ENCODE results near the gene CSF2RB.

Gene CSF2RB

DNA sequence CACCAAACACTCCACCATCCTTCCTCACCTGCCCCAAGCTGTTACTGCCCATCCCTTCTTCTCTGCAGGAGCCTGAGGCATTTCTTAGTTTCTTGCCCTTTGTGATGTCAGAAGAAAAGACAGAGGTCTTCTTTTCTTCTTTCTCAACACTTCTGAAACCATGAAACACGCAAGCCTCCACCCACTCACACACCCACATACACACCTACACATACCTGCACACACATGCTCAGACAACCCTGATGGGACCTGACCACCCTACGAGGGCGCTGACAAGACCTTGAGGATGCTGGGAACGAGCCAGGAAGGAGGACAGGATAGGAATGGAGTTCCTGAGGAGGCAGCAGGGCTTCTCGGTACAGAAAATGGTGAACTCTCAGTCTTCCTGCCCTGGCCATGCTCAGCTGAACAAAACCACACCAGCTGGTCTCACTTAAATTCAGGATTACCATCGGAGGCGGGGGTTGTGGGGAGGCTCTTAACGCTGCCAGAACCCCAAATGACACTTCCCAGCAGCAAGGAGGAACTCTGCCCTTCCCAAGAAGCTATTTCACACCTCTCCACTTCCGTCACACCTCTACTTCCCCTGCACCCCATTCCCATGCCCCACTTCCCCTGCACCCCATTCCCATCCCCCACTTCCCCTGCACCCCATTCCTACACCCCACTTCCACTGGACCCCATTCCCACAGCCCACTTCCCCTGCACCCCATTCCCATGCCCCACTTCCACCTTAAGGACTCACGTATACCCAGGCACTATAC is 41.0 kb downstream of the CSF2RB start:
- Histone ChIP-seq H3K27me3 (ENCODE audit: control insufficient read depth, insufficient read depth, low read length) (no peaks in the 10 kb centered on the region), H3K36me3 (ENCODE audit: control insufficient read depth, insufficient read depth, low read length) (no peaks in the 10 kb centered on the region), H3K27ac (ENCODE audit: low read depth, low read length) (no peak overlapping the region), H3K9me3 (ENCODE audit: control insufficient read depth, insufficient read depth, low read depth, low read length) (peaks cover 21% of the 10 kb centered on the region), H3K9ac (ENCODE audit: low read length) (no peak overlapping the region), H3K4me3 (ENCODE audit: low read depth, low read length) (no peak overlapping the region), H3K4me1 (ENCODE audit: control insufficient read depth, insufficient read depth, low read length) (no peaks in the 10 kb centered on the region)

GRCh38 chr22:36955691-36956090 is 42.3 kb downstream of the CSF2RB start:
- Histone ChIP-seq H3K36me3 (ENCODE audit: control insufficient read depth, insufficient read depth, low read length) (no peaks in the 10 kb centered on the region), H3K9ac (ENCODE audit: low read length) (no peak overlapping the region), H3K27me3 (ENCODE audit: control insufficient read depth, insufficient read depth, low read length) (peaks cover 4% of the 10 kb centered on the region; the same call in 1 of the 2 replicates), H3K9me3 (ENCODE audit: control insufficient read depth, insufficient read depth, low read depth, low read length) (peaks cover 21% of the 10 kb centered on the region), H3K27ac (ENCODE audit: low read depth, low read length) (no peak overlapping the region), H3K4me3 (ENCODE audit: low read depth, low read length) (no peak overlapping the region), H3K4me1 (ENCODE audit: control insufficient read depth, insufficient read depth, low read length) (no peaks in the 10 kb centered on the region)

GRCh38 chr22:36958366-36958765 is 44.9 kb downstream of the CSF2RB start:
- no peak overlapping the region for H3K27ac ChIP-seq (ENCODE audit: low read depth, low read length)
- H3K4me3 ChIP-seq (ENCODE audit: low read depth, low read length) = no peak overlapping the region
- no peak overlapping the region for H3K9ac ChIP-seq (ENCODE audit: low read length)
- H3K9me3 ChIP-seq (ENCODE audit: control insufficient read depth, insufficient read depth, low read depth, low read length) = peaks cover 21% of the 10 kb centered on the region
- H3K27me3 ChIP-seq (ENCODE audit: control insufficient read depth, insufficient read depth, low read length) = peaks cover 4% of the 10 kb centered on the region; the same call in 1 of the 2 replicates
- no peaks in the 10 kb centered on the region for H3K36me3 ChIP-seq (ENCODE audit: control insufficient read depth, insufficient read depth, low read length)
- peaks cover 15% of the 10 kb centered on the region for H3K4me1 ChIP-seq (ENCODE audit: control insufficient read depth, insufficient read depth, low read length)

DNA sequence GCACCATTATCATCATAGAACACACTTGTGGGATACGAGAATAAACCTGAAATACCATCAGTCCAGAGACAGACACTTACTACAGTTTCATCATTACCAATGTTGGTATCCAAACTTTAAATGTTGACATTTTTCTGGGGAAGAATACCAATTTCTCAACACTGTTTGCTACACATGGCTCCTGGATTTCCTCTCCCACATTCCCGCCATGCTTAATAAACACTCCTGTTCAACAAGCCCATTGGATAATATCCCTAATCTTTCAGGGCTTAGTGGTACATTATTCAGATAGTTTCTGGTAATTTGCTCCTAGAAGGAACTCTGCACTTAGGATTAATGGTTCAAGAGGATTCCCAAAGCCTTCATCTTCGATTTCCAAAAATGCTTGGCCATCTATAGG is 48.2 kb downstream of the CSF2RB start:
- Histone ChIP-seq H3K27ac (ENCODE audit: low read depth, low read length) (no peak overlapping the region), H3K4me1 (ENCODE audit: control insufficient read depth, insufficient read depth, low read length) (peaks cover 15% of the 10 kb centered on the region), H3K4me3 (ENCODE audit: low read depth, low read length) (no peak overlapping the region), H3K36me3 (ENCODE audit: control insufficient read depth, insufficient read depth, low read length) (no peaks in the 10 kb centered on the region), H3K27me3 (ENCODE audit: control insufficient read depth, insufficient read depth, low read length) (peaks cover 4% of the 10 kb centered on the region; the same call in 1 of the 2 replicates), H3K9me3 (ENCODE audit: control insufficient read depth, insufficient read depth, low read depth, low read length) (peaks cover 22% of the 10 kb centered on the region; the same call in 1 of the 2 replicates), H3K9ac (ENCODE audit: low read length) (no peak overlapping the region)

DNA sequence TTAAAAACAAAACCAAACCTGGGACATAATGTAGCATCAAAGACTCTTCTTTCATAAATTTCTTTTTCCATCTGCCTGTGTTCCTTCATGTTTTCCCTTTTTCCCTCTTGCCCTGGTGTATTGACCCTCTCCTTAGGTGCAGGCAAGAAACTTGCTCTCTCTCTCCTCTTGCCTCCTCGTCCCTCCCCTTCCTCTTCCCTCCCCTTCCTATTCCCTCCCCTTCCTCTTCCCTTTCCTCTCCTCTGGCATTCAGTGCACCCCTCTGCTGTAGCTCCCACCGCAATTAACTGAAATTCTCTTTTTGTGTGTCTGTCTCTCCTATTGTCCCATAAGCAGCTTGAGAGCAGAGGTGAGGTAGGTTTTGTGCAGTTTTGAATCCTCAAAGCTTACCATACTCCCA is 49.9 kb downstream of the CSF2RB start:
- Histone ChIP-seq H3K27me3 (ENCODE audit: control insufficient read depth, insufficient read depth, low read length) (peaks cover 4% of the 10 kb centered on the region; the same call in 1 of the 2 replicates), H3K4me3 (ENCODE audit: low read depth, low read length) (no peak overlapping the region), H3K9ac (ENCODE audit: low read length) (no peak overlapping the region), H3K9me3 (ENCODE audit: control insufficient read depth, insufficient read depth, low read depth, low read length) (peaks cover 14% of the 10 kb centered on the region; the same call in 1 of the 2 replicates), H3K27ac (ENCODE audit: low read depth, low read length) (no peak overlapping the region), H3K36me3 (ENCODE audit: control insufficient read depth, insufficient read depth, low read length) (no peaks in the 10 kb centered on the region), H3K4me1 (ENCODE audit: control insufficient read depth, insufficient read depth, low read length) (peaks cover 15% of the 10 kb centered on the region)

DNA sequence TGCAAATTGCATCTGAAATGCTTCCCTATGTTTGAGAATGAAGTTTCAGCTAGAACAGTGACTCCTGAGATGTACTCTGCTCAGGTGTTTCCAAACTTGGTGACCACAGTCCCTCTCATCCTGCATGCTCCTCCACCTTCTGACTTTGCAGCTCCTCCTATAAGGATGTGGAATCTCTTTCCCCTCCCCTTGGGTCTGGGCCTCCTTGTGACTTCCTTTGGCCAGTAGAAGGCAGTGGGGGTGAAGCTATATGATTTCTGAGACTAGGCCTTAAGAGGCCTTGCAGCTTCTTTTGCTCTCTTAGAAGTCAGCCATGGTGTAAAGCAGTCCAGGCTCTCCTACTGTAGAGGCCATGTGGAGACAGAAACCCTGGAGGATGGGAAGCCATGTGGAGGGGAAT is 50.7 kb downstream of the CSF2RB start:
- H3K9ac ChIP-seq (ENCODE audit: low read length) = no peak overlapping the region
- peaks cover 15% of the 10 kb centered on the region for H3K4me1 ChIP-seq (ENCODE audit: control insufficient read depth, insufficient read depth, low read length)
- no peaks in the 10 kb centered on the region for H3K36me3 ChIP-seq (ENCODE audit: control insufficient read depth, insufficient read depth, low read length)
- H3K27ac ChIP-seq (ENCODE audit: low read depth, low read length) = no peak overlapping the region
- no peak overlapping the region for H3K4me3 ChIP-seq (ENCODE audit: low read depth, low read length)
- peaks cover 7% of the 10 kb centered on the region; the same call in 1 of the 2 replicates for H3K9me3 ChIP-seq (ENCODE audit: control insufficient read depth, insufficient read depth, low read depth, low read length)
- H3K27me3 ChIP-seq (ENCODE audit: control insufficient read depth, insufficient read depth, low read length) = peaks cover 4% of the 10 kb centered on the region; the same call in 1 of the 2 replicates

DNA sequence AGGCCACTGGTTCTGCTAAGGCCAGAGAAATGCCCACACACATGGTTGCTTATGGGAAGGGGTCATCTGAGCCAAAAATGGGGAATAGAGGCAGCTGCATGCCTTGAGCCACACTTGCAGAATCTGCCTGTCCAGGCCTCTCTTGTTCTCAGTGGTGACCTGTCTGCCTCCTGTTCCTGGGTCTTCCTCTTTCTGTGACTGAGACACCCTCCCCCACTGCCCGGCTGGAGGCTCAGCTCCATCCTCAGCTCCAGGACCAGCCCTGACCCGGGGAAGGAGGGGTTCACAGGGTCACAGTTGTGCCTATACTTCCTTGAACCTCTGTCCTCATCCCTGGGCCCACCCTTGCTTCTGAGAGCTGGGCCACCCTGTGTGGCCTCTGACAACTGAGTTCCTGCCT is 52.3 kb downstream of the CSF2RB start:
- H3K4me3 ChIP-seq (ENCODE audit: low read depth, low read length) = no peak overlapping the region
- H3K9me3 ChIP-seq (ENCODE audit: control insufficient read depth, insufficient read depth, low read depth, low read length) = peaks cover 4% of the 10 kb centered on the region; the same call in 1 of the 2 replicates
- no peak overlapping the region for H3K27ac ChIP-seq (ENCODE audit: low read depth, low read length)
- H3K4me1 ChIP-seq (ENCODE audit: control insufficient read depth, insufficient read depth, low read length) = peaks cover 15% of the 10 kb centered on the region
- no peaks in the 10 kb centered on the region for H3K27me3 ChIP-seq (ENCODE audit: control insufficient read depth, insufficient read depth, low read length)
- H3K9ac ChIP-seq (ENCODE audit: low read length) = no peak overlapping the region
- no peaks in the 10 kb centered on the region for H3K36me3 ChIP-seq (ENCODE audit: control insufficient read depth, insufficient read depth, low read length)

DNA sequence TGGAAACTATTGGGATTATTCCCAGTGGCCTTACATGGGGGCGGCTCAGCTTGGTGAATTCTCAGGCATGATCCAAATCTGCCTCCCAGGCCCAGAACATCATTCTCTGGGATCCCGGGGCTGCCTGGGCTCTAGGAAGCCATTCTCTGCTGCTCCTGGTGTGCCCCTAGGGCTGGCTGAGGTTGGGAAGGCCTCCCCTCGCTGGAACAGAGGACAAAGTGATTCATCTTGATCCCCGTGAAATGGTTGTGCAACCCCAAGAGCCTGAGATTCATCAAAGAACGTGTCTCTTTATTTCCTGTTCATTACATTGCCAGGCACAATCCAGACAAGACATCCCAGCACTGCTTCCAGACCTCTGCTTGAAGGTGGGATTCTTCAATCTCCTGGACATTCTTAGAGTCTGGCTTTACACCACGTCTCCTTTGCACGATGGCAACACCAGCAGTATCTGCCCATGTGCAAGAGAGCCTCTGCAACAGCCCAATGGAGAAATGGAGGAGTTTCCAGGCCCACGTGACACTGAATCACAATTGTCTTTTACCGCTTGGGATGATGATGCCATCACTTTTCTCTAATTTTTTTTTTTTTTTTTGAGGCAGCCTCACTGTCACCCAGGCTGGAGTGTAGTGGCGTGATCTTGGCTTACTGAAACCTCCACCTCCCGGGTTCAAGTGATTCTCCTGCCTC is 53.6 kb downstream of the CSF2RB start:
- Histone ChIP-seq H3K4me3 (ENCODE audit: low read depth, low read length) (no peak overlapping the region), H3K9ac (ENCODE audit: low read length) (no peak overlapping the region), H3K27ac (ENCODE audit: low read depth, low read length) (no peak overlapping the region), H3K36me3 (ENCODE audit: control insufficient read depth, insufficient read depth, low read length) (no peaks in the 10 kb centered on the region), H3K4me1 (ENCODE audit: control insufficient read depth, insufficient read depth, low read length) (peaks cover 7% of the 10 kb centered on the region; the same call in 1 of the 2 replicates), H3K27me3 (ENCODE audit: control insufficient read depth, insufficient read depth, low read length) (no peaks in the 10 kb centered on the region), H3K9me3 (ENCODE audit: control insufficient read depth, insufficient read depth, low read depth, low read length) (peaks cover 4% of the 10 kb centered on the region; the same call in 1 of the 2 replicates)

- H3K27me3 ChIP-seq (ENCODE audit: control insufficient read depth, insufficient read depth, low read length) = no peaks in the 10 kb centered on the region
Measured at GRCh38 chr22:36968249-36968964, 55.0 kb downstream of the CSF2RB start.

DNA sequence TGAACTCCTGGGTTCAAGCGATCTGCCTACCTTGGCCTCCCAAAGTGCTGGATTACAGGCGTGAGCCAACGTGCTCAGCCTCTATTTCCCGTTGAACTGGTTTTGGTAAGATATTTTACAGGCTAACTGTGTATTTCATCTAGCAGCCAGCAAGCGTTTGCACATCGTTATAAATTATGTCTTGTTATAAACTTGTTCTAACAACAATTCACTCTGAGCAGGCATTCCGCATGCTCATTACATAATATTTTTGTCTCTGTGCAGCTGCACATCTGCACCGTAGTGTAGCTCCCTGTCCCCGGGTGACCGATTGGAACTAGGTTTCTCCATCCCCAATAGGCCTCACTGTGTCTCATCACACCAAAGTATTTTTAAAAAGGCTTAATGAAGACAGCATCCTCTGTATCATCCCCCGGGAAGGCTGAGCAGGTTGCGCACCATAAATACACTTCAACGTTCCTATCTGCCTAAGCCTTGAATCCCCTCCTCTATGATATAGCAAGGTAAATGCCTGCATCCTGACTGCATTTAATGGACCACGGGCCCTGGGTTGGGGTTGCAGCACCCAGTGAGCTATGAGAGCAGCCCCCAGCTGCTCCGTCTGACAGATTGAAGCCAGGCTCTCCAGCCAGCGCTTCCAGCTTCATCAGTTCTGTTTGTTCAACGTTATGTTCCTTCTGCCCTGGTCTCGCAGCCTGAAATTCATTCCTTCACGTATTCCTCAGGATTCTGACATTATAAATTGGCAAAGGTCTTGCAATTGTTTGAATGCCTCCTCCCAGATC is 58.1 kb downstream of the CSF2RB start:
- Histone ChIP-seq H3K4me3 (ENCODE audit: low read depth, low read length) (no peak overlapping the region), H3K4me1 (ENCODE audit: control insufficient read depth, insufficient read depth, low read length) (no peaks in the 10 kb centered on the region), H3K36me3 (ENCODE audit: control insufficient read depth, insufficient read depth, low read length) (no peaks in the 10 kb centered on the region), H3K9me3 (ENCODE audit: control insufficient read depth, insufficient read depth, low read depth, low read length) (no peaks in the 10 kb centered on the region), H3K9ac (ENCODE audit: low read length) (no peak overlapping the region), H3K27ac (ENCODE audit: low read depth, low read length) (no peak overlapping the region), H3K27me3 (ENCODE audit: control insufficient read depth, insufficient read depth, low read length) (no peaks in the 10 kb centered on the region)

More at GRCh38 chr22:36968249-36968964, 55.0 kb downstream of the CSF2RB start:
- Histone ChIP-seq H3K9me3 (ENCODE audit: control insufficient read depth, insufficient read depth, low read depth, low read length) (peaks cover 4% of the 10 kb centered on the region; the same call in 1 of the 2 replicates), H3K27ac (ENCODE audit: low read depth, low read length) (no peak overlapping the region), H3K4me3 (ENCODE audit: low read depth, low read length) (no peak overlapping the region), H3K36me3 (ENCODE audit: control insufficient read depth, insufficient read depth, low read length) (no peaks in the 10 kb centered on the region), H3K4me1 (ENCODE audit: control insufficient read depth, insufficient read depth, low read length) (no peaks in the 10 kb centered on the region), H3K9ac (ENCODE audit: low read length) (no peak overlapping the region)
